ENCODE results near the gene CDK4. TPM values are rescaled to one million over a fixed set of nuclear protein-coding genes. Genes with fewer than 3 reads are reported as not detected.
"Not testable (repeated sequence)": the region's sequence is repeated elsewhere in the genome, so short reads cannot be mapped to it uniquely, and the experiment has no call there.

The CDK4 gene
- total RNA-seq, 1 donor: 9.2 TPM

GRCh38 chr12:57720606-57721595, 31.2 kb downstream of the CDK4 start:
- peaks cover 2% of the 10 kb centered on the region for H3K4me1 ChIP-seq (ENCODE audit: insufficient read depth, low read length)
- no peaks in the 10 kb centered on the region for H3K27me3 ChIP-seq (ENCODE audit: insufficient read depth, low read length)
- H3K4me3 ChIP-seq (ENCODE audit: low read length): no peak overlapping the region
- H3K9me3 ChIP-seq (ENCODE audit: low read depth, low read length): no peaks in the 10 kb centered on the region

GRCh38 chr12:57719777-57720605, 32.1 kb downstream of the CDK4 start:
- H3K4me1 ChIP-seq (ENCODE audit: insufficient read depth, low read length): peaks cover 4% of the 10 kb centered on the region
- H3K4me3 ChIP-seq (ENCODE audit: low read length): no peak overlapping the region
- no peaks in the 10 kb centered on the region for H3K27me3 ChIP-seq (ENCODE audit: insufficient read depth, low read length)
- no peaks in the 10 kb centered on the region for H3K9me3 ChIP-seq (ENCODE audit: low read depth, low read length)

GRCh38 chr12:57718641-57719528, 33.2 kb downstream of the CDK4 start:
- no peaks in the 10 kb centered on the region for H3K27me3 ChIP-seq (ENCODE audit: insufficient read depth, low read length)
- H3K4me3 ChIP-seq (ENCODE audit: low read length): no peak overlapping the region
- H3K9me3 ChIP-seq (ENCODE audit: low read depth, low read length): no peaks in the 10 kb centered on the region
- peaks cover 4% of the 10 kb centered on the region for H3K4me1 ChIP-seq (ENCODE audit: insufficient read depth, low read length)

GRCh38 chr12:57717846-57718640, 34.1 kb downstream of the CDK4 start:
- H3K4me1 ChIP-seq (ENCODE audit: insufficient read depth, low read length): peaks cover 4% of the 10 kb centered on the region
- H3K27me3 ChIP-seq (ENCODE audit: insufficient read depth, low read length): no peaks in the 10 kb centered on the region
- no peak overlapping the region for H3K4me3 ChIP-seq (ENCODE audit: low read length)
- H3K9me3 ChIP-seq (ENCODE audit: low read depth, low read length): no peaks in the 10 kb centered on the region

- H3K4me1 ChIP-seq (ENCODE audit: insufficient read depth, low read length): peaks cover 4% of the 10 kb centered on the region
- H3K9me3 ChIP-seq (ENCODE audit: low read depth, low read length): no peaks in the 10 kb centered on the region
- no peaks in the 10 kb centered on the region for H3K27me3 ChIP-seq (ENCODE audit: insufficient read depth, low read length)
- H3K4me3 ChIP-seq (ENCODE audit: low read length): no peak overlapping the region
Observed at GRCh38 chr12:57717131-57717530, 35.0 kb downstream of the CDK4 start.

GRCh38 chr12:57716305-57716704, 35.8 kb downstream of the CDK4 start:
- H3K9me3 ChIP-seq (ENCODE audit: low read depth, low read length): no peaks in the 10 kb centered on the region
- no peaks in the 10 kb centered on the region for H3K27me3 ChIP-seq (ENCODE audit: insufficient read depth, low read length)
- peaks cover 4% of the 10 kb centered on the region for H3K4me1 ChIP-seq (ENCODE audit: insufficient read depth, low read length)
- no peak overlapping the region for H3K4me3 ChIP-seq (ENCODE audit: low read length)

GRCh38 chr12:57715786-57716185, 36.3 kb downstream of the CDK4 start:
- no peak overlapping the region for H3K4me3 ChIP-seq (ENCODE audit: low read length)
- H3K4me1 ChIP-seq (ENCODE audit: insufficient read depth, low read length): peaks cover 4% of the 10 kb centered on the region
- no peaks in the 10 kb centered on the region for H3K27me3 ChIP-seq (ENCODE audit: insufficient read depth, low read length)
- no peaks in the 10 kb centered on the region for H3K9me3 ChIP-seq (ENCODE audit: low read depth, low read length)

GRCh38 chr12:57715036-57715748, 36.9 kb downstream of the CDK4 start:
- H3K27me3 ChIP-seq (ENCODE audit: insufficient read depth, low read length); H3K4me1 ChIP-seq (ENCODE audit: insufficient read depth, low read length); H3K9me3 ChIP-seq (ENCODE audit: low read depth, low read length); H3K4me3 ChIP-seq (ENCODE audit: low read length): not testable (repeated sequence)

GRCh38 chr12:57713209-57713608, 38.9 kb downstream of the CDK4 start:
- Histone ChIP-seq H3K9me3 (ENCODE audit: low read depth, low read length) (no peaks in the 10 kb centered on the region), H3K4me3 (ENCODE audit: low read length) (no peak overlapping the region)

GRCh38 chr12:57712701-57713100, 39.4 kb downstream of the CDK4 start:
- Histone ChIP-seq H3K9me3 (ENCODE audit: low read depth, low read length) (no peaks in the 10 kb centered on the region), H3K27me3 (ENCODE audit: insufficient read depth, low read length) (no peaks in the 10 kb centered on the region), H3K4me1 (ENCODE audit: insufficient read depth, low read length) (peaks cover 4% of the 10 kb centered on the region), H3K4me3 (ENCODE audit: low read length) (no peak overlapping the region)

More at GRCh38 chr12:57713209-57713608, 38.9 kb downstream of the CDK4 start:
- no peaks in the 10 kb centered on the region for H3K27me3 ChIP-seq (ENCODE audit: insufficient read depth, low read length)
- peaks cover 4% of the 10 kb centered on the region for H3K4me1 ChIP-seq (ENCODE audit: insufficient read depth, low read length)

GRCh38 chr12:57708296-57708695, 43.8 kb downstream of the CDK4 start:
- Histone ChIP-seq H3K4me1 (ENCODE audit: insufficient read depth, low read length) (no peaks in the 10 kb centered on the region), H3K4me3 (ENCODE audit: low read length) (no peak overlapping the region), H3K27me3 (ENCODE audit: insufficient read depth, low read length) (no peaks in the 10 kb centered on the region), H3K9me3 (ENCODE audit: low read depth, low read length) (peaks cover 11% of the 10 kb centered on the region)

GRCh38 chr12:57707250-57707649, 44.9 kb downstream of the CDK4 start:
- H3K4me1 ChIP-seq (ENCODE audit: insufficient read depth, low read length): no peaks in the 10 kb centered on the region
- H3K9me3 ChIP-seq (ENCODE audit: low read depth, low read length): peaks cover 13% of the 10 kb centered on the region
- no peak overlapping the region for H3K4me3 ChIP-seq (ENCODE audit: low read length)
- H3K27me3 ChIP-seq (ENCODE audit: insufficient read depth, low read length): no peaks in the 10 kb centered on the region

GRCh38 chr12:57700317-57700716, 51.8 kb downstream of the CDK4 start:
- Histone ChIP-seq H3K4me1 (ENCODE audit: insufficient read depth, low read length) (peaks cover 9% of the 10 kb centered on the region), H3K4me3 (ENCODE audit: low read length) (no peak overlapping the region), H3K27me3 (ENCODE audit: insufficient read depth, low read length) (no peaks in the 10 kb centered on the region), H3K9me3 (ENCODE audit: low read depth, low read length) (peaks cover 13% of the 10 kb centered on the region)
